Ureter (tissue), 1 donor: ENCODE measurements around the gene DRC1. TPM values are rescaled to one million over a fixed set of nuclear protein-coding genes. Genes with fewer than 3 reads are reported as not detected.
"Not testable (repeated sequence)": the region's sequence is repeated elsewhere in the genome, so short reads cannot be mapped to it uniquely, and the experiment has no call there.

Experiments
- DNase-seq: peaks from one replicate; pipeline ENCODE4 v3.0.0-alpha.2; 2020; ENCODE audit warnings: low spot score
- total RNA-seq: library from RNA; stranded (reverse); gene quantifications from one replicate; pipeline ENCODE4 v1.2.4, GENCODE V29; 2023
- donor health status: DM: yes; HTN: yes; CAD: no.

The DRC1 gene
- total RNA-seq, 1 donor from 2014 or later, result not detected

DNA sequence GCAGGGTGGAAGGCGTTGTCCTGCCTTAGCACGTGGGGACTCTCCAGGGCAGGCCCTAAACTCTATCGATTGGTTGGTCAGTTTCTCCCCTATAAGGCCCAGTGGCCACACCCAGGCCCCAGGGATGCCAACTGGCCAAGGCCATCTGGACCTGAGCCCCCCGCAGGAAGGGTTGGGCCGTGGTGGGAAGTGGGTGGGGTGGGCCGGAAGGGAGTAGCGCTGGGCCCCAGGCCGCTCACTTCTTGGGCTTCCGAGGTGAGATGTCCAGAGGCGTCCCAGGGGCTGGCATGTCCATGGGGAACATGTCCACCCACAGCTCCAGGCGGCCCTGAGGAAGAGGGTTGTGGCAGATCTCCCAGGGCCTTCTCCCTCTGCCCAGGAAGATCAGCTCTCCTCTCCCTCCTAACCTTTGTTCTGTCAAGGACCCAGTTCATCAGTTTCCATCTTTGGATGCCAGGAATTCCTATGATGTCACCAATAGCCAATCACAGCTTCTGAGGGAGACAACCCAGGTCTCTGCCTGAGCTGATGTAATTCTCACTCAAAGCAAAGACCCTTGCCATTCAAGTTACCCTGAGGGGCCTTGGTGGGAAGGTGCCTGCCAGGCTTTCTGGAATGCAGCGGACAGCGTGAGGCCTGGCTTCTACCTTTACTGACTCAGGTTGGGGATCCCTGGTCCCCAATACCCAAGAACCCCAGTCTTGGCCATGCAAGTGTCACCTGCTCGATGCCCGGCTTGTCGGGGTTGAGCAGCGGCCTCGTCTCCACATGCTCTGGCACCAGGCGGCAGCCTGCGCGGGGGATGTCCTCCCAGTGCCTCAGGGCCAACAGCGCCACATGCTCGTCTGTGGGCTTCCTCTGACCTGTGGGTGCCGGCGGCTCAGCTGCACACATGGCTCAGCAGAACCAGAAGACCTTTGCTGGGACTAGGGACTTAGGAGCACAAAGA lies 61.8 kb downstream of the DRC1 start:
- DNase-seq, result no peak

GRCh38 chr2:26464390-26465265 lies 62.9 kb downstream of the DRC1 start:
- DNase-seq, result no peak

DNA sequence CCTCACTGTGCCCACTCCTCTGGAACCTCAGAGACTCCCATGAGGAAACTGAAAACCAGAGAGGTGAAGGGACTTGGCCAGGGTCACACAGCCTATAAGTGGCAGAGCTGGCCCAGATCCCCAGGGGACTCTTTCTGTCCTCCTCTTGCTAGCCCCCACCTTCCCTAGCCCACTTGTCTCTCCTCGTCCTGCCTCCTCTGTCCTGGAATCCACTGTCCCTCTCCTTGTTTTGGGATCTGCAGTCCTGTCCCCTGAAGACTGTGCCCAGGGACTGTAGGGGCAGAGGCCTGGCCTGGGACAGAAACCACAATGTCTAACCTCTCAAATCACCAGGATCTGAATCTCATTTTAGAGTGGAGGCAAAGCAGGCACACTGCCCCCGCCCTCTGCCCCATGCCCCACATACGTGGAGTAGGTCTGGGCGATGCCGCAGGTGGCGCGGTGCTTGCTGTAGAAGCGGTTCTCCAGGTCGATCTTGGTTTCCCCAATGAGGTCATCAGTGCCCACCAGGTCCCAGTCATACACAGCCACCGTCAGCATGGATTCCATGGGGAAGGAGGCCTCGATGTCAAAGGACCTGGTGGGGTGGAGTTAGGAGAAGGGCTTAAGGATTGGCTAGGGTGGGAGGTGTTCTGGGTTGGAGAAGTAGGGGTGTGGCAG lies 63.7 kb downstream of the DRC1 start:
- DNase-seq, result no peak

GRCh38 chr2:26465981-26466471 lies 64.3 kb downstream of the DRC1 start:
- no peak for DNase-seq

DNA sequence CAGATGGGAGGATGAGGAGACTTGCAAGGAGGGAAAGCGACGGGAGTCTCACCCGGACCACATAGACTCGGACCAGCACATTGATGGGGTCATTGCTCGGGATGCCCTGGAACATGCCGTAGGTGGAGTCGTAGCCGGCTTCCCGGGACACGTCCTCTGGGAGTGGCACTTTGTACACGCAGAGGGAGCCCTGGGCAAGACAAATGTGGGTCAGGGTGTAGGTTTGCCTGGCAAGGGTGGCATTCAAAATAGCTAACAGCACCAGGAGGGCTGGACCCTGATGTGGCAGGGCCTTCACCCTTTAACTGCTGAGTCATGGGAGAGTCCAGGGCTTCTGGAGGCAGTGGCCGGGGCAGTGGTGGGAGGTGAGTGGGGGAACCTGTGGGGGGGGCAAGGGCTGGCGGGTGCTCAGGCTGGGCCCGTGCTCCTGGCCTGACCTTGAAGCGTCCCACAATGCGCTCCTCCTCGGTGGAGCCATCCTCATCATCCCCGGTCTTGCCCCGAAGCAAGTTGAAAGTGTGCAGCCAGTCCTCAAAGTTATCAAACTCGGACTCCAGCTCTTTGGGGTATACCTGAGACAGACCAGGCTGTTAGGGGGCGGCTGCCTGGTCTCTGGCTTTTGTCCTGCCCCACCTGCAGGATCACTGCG lies 65.1 kb downstream of the DRC1 start:
- no peak for DNase-seq

DNA sequence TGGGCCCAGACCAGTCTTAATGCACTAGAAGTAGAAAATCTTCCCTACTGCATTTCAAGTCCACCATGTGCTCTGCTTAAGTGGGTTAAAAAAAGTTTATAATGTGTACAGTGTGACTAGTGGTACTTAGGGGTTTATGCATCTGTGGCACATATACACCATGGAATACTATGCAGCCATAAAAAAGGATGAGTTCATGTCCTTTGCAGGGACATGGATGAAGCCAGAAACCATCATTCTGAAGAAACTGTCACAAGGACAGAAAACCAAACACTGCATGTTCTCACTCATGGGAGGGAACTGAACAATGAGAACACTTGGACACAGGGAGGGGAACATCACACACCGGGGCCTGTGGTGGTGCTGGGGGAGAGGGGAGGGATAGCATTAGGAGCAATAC lies 66.8 kb downstream of the DRC1 start:
- not testable (repeated sequence) for DNase-seq

DNA sequence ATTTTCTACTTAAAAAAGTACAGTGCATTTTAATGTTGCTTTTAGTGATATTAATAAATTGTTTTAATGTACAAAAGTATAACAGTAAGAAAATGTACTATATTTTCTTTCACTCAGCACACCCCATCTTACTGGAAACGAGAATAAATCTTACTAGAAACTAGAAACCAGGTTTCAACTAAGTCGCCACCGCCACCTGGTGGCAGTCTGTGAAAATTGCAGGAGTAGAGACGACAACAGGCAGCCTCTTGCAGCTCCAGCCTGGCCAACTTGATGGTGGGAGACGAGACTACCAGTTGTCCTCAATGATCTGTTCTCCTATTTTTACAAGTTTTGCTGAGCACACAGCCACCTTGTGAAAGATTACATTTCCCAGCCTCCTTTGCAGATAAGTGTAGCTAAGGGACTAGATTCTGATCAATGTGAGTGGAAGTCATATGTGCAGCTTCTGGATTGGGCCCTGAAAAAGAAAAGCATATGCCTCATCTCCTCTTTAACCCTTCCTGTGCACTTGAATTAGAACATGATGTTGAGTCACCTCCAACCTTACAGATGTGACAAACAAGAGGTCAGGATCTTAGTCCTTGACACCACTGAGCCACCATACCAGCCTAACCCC lies 67.5 kb downstream of the DRC1 start:
- no peak for DNase-seq

- DNase-seq, result no peak
Observed at GRCh38 chr2:26469955-26470354, 68.2 kb downstream of the DRC1 start.

GRCh38 chr2:26470601-26471260 lies 69.0 kb downstream of the DRC1 start:
- DNase-seq, result no peak

GRCh38 chr2:26471289-26471688 lies 69.6 kb downstream of the DRC1 start:
- DNase-seq, result no peak

DNA sequence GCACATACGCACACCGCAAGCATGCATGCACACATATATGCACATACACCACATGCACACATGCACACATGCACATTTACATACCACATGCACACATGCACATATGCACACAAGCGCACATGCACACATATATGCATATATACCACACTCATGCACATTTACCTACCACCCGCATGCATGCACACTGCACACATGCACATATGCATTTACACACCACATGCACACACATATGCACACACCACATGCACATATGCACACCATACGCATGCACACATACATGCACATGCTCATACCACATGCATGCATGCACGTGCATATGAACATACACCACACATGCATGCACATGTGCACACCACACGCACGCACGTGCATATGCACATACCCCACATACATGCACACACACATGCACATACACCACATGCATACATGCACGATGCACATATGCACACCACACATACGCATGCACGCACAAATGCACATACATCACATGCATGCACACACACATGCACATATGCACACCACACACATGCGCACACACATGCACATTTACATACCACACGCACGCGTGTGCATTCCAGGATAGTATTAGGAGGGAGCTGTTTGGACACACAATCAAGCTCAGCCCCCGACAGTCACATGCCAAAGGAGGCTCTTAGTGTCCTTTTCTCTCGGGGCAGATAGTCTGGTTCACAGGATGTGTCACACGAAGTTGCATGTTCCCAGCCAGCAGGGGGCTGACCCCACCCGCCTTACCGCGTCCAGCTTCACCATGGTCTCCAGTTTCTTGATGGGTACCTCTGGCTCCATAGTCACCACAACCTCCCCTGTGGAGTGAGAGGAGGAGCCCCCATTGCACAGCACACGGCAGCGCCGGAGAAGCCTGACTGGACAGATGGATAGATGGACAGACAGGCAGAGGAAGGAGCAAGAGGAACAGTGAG lies 70.3 kb downstream of the DRC1 start:
- DNase-seq, result no peak

DNA sequence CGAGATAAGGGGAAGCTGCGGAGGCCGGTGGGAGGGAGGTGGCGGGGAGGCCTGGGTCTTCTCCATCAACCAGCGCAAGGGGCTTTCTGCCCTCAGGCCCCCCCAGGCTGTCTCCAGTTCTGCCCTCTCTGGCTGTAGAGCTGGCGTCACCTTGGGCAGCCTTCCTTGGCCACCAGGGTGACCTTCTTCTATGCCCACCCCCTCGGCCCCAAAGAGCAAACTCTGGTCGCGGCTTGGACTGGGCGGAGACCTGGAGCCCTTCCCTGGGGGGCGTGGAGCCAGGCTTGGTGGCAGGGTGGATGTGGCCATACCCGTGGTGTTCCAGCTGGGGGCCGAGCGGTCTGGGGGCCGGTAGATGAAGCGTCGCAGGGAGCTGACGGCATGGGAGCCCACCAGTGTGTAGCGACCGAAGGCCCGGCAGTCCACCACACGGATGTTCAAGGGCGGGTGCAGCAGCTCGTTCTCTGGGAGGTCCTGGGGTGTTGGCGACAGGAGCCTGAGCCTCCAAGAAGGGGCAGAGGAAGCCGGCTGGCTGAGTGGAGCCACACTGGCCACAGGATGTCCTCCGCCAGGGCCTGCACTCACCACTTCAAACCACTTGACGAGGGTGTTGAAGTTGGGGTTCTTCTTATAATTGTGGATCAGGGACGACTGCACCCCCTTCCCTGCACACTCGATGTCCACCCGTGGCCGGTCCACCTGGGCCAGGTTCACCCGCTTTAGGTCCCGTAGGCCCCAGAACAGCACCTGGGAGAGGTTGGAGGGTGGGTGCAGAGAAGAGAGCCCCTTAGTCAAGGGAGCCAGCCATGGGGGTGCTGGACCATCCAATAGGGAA lies 71.3 kb downstream of the DRC1 start:
- no peak for DNase-seq

DNA sequence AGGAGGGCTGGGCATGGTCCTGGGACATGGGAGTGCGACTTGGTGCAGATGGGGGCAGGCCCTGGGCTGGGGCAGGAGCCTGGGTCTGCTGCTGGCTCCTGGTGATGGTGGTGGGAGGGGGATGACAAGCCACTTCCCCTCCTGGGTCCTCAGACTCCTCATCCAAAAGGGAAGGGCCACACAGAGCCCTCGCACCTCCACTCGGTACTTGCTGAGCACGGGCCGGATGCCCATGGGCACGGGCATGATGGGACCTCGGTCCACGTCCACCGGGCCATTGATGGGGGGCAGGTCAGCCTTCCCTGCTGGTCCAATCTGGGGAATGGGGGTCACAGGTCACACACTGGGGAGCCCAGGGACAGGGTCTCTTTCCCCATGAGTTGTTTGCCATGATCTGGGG lies 72.1 kb downstream of the DRC1 start:
- DNase-seq, result no peak

- DNase-seq, result no peak
Observed at GRCh38 chr2:26474261-26474785, 72.6 kb downstream of the DRC1 start.

- DNase-seq, result no peak
Observed at GRCh38 chr2:26475037-26475436, 73.3 kb downstream of the DRC1 start.

GRCh38 chr2:26475832-26476501 lies 74.2 kb downstream of the DRC1 start:
- DNase-seq, result no peak

- no peak for DNase-seq
Observed at GRCh38 chr2:26477126-26477910, 75.6 kb downstream of the DRC1 start.
